Testis (tissue), 3 donors: ENCODE data around the gene P3R3URF. TPM values are rescaled to one million over a fixed set of nuclear protein-coding genes. Genes with fewer than 3 reads are reported as not detected.
A peak's percentile ranks its signal among the peaks of the same experiment; 100 is the strongest.

ENCODE experiments used
- DNase-seq: peaks from one replicate; pipeline ENCODE4 v3.0.0-alpha.2; 2019
- H3K27ac ChIP-seq, 2 donors: fragments of 200-600 bp; sonication (generic); one replicate each; pipeline ENCODE4 v1.5.1; 2019
- H3K27me3 ChIP-seq: fragments of 200-600 bp; sonication (generic); one replicate; pipeline ENCODE4 v1.5.1; 2019
- H3K36me3 ChIP-seq: fragments of 200-600 bp; sonication (generic); one replicate; pipeline ENCODE4 v1.5.1; 2017; ENCODE audit warnings: low read depth; ENCODE audit errors: missing control alignments
- H3K4me1 ChIP-seq: fragments of 200-600 bp; sonication (generic); one replicate; pipeline ENCODE4 v1.5.1; 2019
- H3K4me3 ChIP-seq, 2 donors: fragments of 200-600 bp; sonication (generic); one replicate each; pipeline ENCODE4 v1.5.1; 2017 to 2019
- H3K9me3 ChIP-seq: fragments of 200-600 bp; sonication (generic); one replicate; pipeline ENCODE4 v1.5.1; 2017
- POLR2A ChIP-seq: fragments of 450-650 bp; IDR thresholded peaks from one replicate; pipeline ENCODE4 v1.6.1; 2017; ENCODE audit warnings: antibody characterized with exemption, mild to moderate bottlenecking, moderate library complexity
- WGBS, 2 donors: methylation state at CpG; one replicate each; pipeline ENCODE4 v1.1.5; 2018; 5-methylcytosine and 5-hydroxymethylcytosine counted together
- intact Hi-C: fragments of 100-400 bp; cut with DNase I; formaldehyde crosslinking; loops from one replicate; pipeline ENCODE4 v1.15.1; 2023; ENCODE audit warnings: low total_unique reads
- polyA plus RNA-seq: library from polyadenylated mRNA; stranded (reverse); fragments of 350-450 nt; fragmentation: Illumina TruSeq; extraction: RNeasy Lipid Tissue Mini Kit (QIAGEN cat#74804); gene quantifications from one replicate; pipeline ENCODE4 v1.2.3, GENCODE V29; 2014; ENCODE audit warnings: low read depth, low replicate concordance; ENCODE audit not compliant: insufficient read depth
- small RNA-seq, 2 donors: library from RNA; depleted of rRNA; stranded (forward); fragments of <200 nt; gene quantifications; one replicate each; pipeline ENCODE3, GENCODE V24; 2016
- total RNA-seq, 2 donors: library from RNA; depleted of rRNA; stranded (reverse); fragments of >200 nt; gene quantifications; one replicate each; pipeline ENCODE4 v1.2.3, GENCODE V29; 2016
- TF ChIP-seq, protein P1 (sequence below), 3 experiments: fragments of 450-650 bp in 2 of 3; fragments of 200-600 bp in 1 of 3; sonication (generic) in 1 of 3; IDR thresholded peaks; one replicate each; pipeline ENCODE4 v1.5.1; 2016 to 2019; ENCODE audit warnings: antibody characterized with exemption in 3 of 3, mild to moderate bottlenecking in 2 of 3, moderate library complexity in 1 of 3

The P3R3URF gene
- total and polyA plus RNA-seq, 3 donors from 2014 or later = 35.0 to 123 (median 69.1) TPM

DNA sequence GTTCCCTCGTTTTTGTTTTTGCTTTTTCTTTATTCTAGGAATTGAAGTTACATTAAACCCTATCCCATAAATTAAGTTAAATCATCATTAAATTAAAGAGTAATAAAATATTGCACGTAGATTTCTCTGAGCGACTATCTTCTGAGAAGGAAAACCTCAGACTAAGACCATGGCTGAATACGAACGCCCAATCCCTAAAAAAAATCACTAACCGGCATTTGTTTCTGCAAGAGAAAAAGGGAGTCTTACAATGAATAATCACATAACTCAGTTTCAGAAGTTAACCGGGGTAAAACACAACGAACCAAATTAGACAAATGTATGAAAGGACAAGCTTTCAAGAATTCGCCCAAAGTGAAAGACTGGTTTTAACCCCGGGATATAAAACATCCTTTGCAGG lies 45.2 kb downstream of the P3R3URF start:
- Histone ChIP-seq H3K36me3 (no peaks in the 10 kb centered on the region), H3K4me3 (peak overlapping the region; percentile 84 to 87), H3K4me1 (peaks cover 9% of the 10 kb centered on the region), H3K9me3 (no peaks in the 10 kb centered on the region), H3K27me3 (no peaks in the 10 kb centered on the region), H3K27ac (peak overlapping the region in 1 of 2 donors; percentile 96)
- TF ChIP-seq, protein P1, sequence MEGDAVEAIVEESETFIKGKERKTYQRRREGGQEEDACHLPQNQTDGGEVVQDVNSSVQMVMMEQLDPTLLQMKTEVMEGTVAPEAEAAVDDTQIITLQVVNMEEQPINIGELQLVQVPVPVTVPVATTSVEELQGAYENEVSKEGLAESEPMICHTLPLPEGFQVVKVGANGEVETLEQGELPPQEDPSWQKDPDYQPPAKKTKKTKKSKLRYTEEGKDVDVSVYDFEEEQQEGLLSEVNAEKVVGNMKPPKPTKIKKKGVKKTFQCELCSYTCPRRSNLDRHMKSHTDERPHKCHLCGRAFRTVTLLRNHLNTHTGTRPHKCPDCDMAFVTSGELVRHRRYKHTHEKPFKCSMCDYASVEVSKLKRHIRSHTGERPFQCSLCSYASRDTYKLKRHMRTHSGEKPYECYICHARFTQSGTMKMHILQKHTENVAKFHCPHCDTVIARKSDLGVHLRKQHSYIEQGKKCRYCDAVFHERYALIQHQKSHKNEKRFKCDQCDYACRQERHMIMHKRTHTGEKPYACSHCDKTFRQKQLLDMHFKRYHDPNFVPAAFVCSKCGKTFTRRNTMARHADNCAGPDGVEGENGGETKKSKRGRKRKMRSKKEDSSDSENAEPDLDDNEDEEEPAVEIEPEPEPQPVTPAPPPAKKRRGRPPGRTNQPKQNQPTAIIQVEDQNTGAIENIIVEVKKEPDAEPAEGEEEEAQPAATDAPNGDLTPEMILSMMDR (IDR thresholded peaks at IDR 0.05) = no peak
- no peak for TF ChIP-seq POLR2A
- intact Hi-C loops = no loop called here
- whole genome bisulfite sequencing, 2 donors = 0 to 1% methylated on average over 10 of the region's 10 CpGs
- no peak for DNase-seq

DNA sequence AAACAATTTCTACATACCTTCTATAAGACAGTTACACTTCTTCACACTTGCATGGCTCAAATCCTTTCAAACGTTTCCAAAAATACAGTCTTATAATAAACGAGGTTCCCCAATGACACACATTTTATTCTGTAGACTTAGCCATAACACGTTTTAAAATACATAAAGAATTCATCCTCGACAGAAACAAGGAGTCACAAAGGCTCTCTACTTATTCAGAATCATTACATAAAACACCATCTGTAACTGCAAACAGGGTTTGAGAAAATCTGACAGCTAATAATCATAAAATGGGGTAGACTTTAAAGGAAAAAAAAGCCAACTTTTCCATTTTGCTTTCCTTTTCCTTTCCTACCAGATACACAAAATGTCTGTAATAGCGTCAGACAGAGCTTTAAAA lies 45.7 kb downstream of the P3R3URF start:
- H3K4me1 ChIP-seq = peaks cover 9% of the 10 kb centered on the region
- DNase-seq = no peak
- no peaks in the 10 kb centered on the region for H3K36me3 ChIP-seq
- H3K9me3 ChIP-seq = no peaks in the 10 kb centered on the region
- H3K27ac ChIP-seq = peak overlapping the region in 1 of 2 donors; percentile 96
- intact Hi-C loops = no loop called here
- WGBS, 2 donors = 7 to 10% methylated on average over 5 of the region's 5 CpGs
- peak overlapping the region; percentile 84 to 87 for H3K4me3 ChIP-seq
- TF ChIP-seq, protein P1 (IDR thresholded peaks at IDR 0.05) = no peak
- no peak for TF ChIP-seq POLR2A
- no peaks in the 10 kb centered on the region for H3K27me3 ChIP-seq

DNA sequence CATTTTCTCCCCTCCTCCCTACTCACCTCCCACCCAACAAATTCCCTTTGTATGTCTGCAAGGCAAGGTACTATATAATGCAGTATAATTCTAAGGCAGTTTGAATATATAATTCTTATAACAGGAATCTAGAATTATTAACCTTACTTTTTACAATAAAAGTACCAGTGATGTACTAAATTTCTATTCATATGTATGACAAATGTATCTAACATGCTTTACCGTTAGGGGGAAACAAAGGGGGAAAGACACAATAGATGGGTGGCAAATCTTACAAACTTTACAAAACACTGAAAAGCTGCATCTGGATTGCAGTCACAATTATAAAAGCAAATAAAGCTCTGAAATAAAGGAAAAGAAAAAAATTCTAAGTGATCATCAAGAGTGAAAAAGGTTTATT lies 46.2 kb downstream of the P3R3URF start:
- no peaks in the 10 kb centered on the region for H3K27me3 ChIP-seq
- 33 to 35% methylated on average over 1 of the region's 1 CpG for WGBS, 2 donors
- no peaks in the 10 kb centered on the region for H3K36me3 ChIP-seq
- H3K27ac ChIP-seq = no peak overlapping the region
- no peaks in the 10 kb centered on the region for H3K9me3 ChIP-seq
- peak overlapping the region; percentile 84 to 87 for H3K4me3 ChIP-seq
- H3K4me1 ChIP-seq = peaks cover 9% of the 10 kb centered on the region
- no peak for DNase-seq
- intact Hi-C loops = no loop called here
- TF ChIP-seq, protein P1 (IDR thresholded peaks at IDR 0.05) = no peak

DNA sequence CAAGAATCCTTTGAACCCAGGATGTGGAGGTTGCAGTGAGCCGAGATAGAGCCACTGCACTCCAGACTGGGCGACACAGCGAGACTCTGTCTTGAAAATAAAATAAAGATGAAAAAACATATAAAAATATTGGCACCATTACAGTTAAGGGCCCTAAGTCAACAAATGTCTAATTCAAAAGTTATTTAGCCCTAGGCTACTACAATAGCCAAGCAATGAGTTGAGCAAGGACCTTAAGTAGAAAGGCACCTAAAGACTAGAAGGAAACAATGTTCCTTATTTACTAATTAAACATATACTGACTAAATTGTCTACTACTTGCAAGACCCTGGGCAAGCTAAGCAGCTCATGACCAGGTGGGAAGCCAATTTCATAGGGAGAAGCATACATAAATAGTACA lies 47.9 kb downstream of the P3R3URF start:
- H3K27ac ChIP-seq = no peak overlapping the region

More for the DNA sequence above, 47.9 kb downstream of the P3R3URF start:
- H3K27me3 ChIP-seq = no peaks in the 10 kb centered on the region
- intact Hi-C loops = no loop called here
- no peak overlapping the region for H3K4me3 ChIP-seq
- H3K36me3 ChIP-seq = no peaks in the 10 kb centered on the region
- WGBS, 2 donors = 96 to 98% methylated on average over 3 of the region's 3 CpGs
- DNase-seq = no peak
- no peak for TF ChIP-seq POLR2A
- TF ChIP-seq, protein P1 (IDR thresholded peaks at IDR 0.05) = no peak
- H3K9me3 ChIP-seq = no peaks in the 10 kb centered on the region
- peaks cover under 1% of the 10 kb centered on the region for H3K4me1 ChIP-seq

Small RNA genes within 50 kb of the gene (small RNA-seq; reads per million reads assigned to genes)
- 0 reads per million in 2 donors for gene AL672043.1

Other genes with a start within 250 kb of the P3R3URF start
- gene PIK3R3, start 43.9 kb downstream of the P3R3URF start, total RNA-seq = 10 to 100 TPM; 40.8 to 46.1 TPM
- 56.8 TPM for gene PIK3R3, start 43.9 kb downstream of the P3R3URF start, polyA plus RNA-seq
- 10 to 100 TPM; 14.6 to 34.7 TPM for gene TSPAN1, start 1.4 kb downstream of the P3R3URF start, total RNA-seq
- 55.0 TPM for gene TSPAN1, start 1.4 kb downstream of the P3R3URF start, polyA plus RNA-seq
- gene POMGNT1, start 21.9 kb upstream of the P3R3URF start, total RNA-seq = 100 to 1,000 TPM; 112 to 133 TPM
- 84.9 TPM for gene POMGNT1, start 21.9 kb upstream of the P3R3URF start, polyA plus RNA-seq
- gene LURAP1, start 26.8 kb upstream of the P3R3URF start, total RNA-seq = 10 to 100 TPM in 1 of 2 donors, 1 to 10 TPM in 1; 7.1 to 15.6 TPM
- 22.3 TPM for gene LURAP1, start 26.8 kb upstream of the P3R3URF start, polyA plus RNA-seq
- gene RAD54L, start 71.3 kb upstream of the P3R3URF start, total RNA-seq = 10 to 100 TPM; 24.5 to 31.4 TPM
- gene RAD54L, start 71.3 kb upstream of the P3R3URF start, polyA plus RNA-seq = 17.9 TPM
- gene LRRC41, start 127.1 kb upstream of the P3R3URF start, total RNA-seq = 100 to 1,000 TPM; 123 to 136 TPM
- 86.4 TPM for gene LRRC41, start 127.1 kb upstream of the P3R3URF start, polyA plus RNA-seq
- 100 to 1,000 TPM; 183 to 259 TPM for gene UQCRH, start 127.2 kb upstream of the P3R3URF start, total RNA-seq
- 165 TPM for gene UQCRH, start 127.2 kb upstream of the P3R3URF start, polyA plus RNA-seq
- 100 to 1,000 TPM in 1 of 2 donors, 10 to 100 TPM in 1; 47.4 to 130 TPM for gene NSUN4, start 164.3 kb upstream of the P3R3URF start, total RNA-seq
- 94.3 TPM for gene NSUN4, start 164.3 kb upstream of the P3R3URF start, polyA plus RNA-seq
- gene FAAH, start 217.8 kb upstream of the P3R3URF start, total RNA-seq = 10 to 100 TPM; 55.8 to 72.0 TPM
- 113 TPM for gene FAAH, start 217.8 kb upstream of the P3R3URF start, polyA plus RNA-seq